Stimulated activated naive CD8-positive, alpha-beta T cell treated with anti-CD3 and anti-CD28 coated beads, Interleukin-15, Interleukin-2, amounts not matched to agents 100 ng/mL and 50 ng/mL, for 24 hours (primary cell): ENCODE results near the gene HBG1.
"Not testable (repeated sequence)": the region's sequence is repeated elsewhere in the genome, so short reads cannot be mapped to it uniquely, and the experiment has no call there.

ENCODE experiments used
- H3K27ac Mint-ChIP-seq: one replicate; pipeline ENCODE4 v1.8.0; 2021; ENCODE audit warnings: mild to moderate bottlenecking, mixed read lengths
- H3K27me3 Mint-ChIP-seq: one replicate; pipeline ENCODE4 v1.8.0; 2021; ENCODE audit warnings: mixed read lengths
- H3K36me3 Mint-ChIP-seq: one replicate; pipeline ENCODE4 v1.8.0; 2021; ENCODE audit warnings: low read depth, mixed read lengths
- H3K4me1 Mint-ChIP-seq: one replicate; pipeline ENCODE4 v1.8.0; 2021; ENCODE audit warnings: low read depth, mixed read lengths
- H3K4me3 Mint-ChIP-seq: one replicate; pipeline ENCODE4 v1.8.0; 2021; ENCODE audit warnings: mild to moderate bottlenecking, mixed read lengths
- H3K9me3 Mint-ChIP-seq: one replicate; pipeline ENCODE4 v1.8.0; 2021; ENCODE audit warnings: mixed read lengths

HBG1 gene

GRCh38 chr11:5258543-5259262, 9.0 kb upstream of the HBG1 start:
- H3K27ac Mint-ChIP-seq: no peak overlapping the region
- peaks cover 16% of the 10 kb centered on the region for H3K9me3 Mint-ChIP-seq

DNA sequence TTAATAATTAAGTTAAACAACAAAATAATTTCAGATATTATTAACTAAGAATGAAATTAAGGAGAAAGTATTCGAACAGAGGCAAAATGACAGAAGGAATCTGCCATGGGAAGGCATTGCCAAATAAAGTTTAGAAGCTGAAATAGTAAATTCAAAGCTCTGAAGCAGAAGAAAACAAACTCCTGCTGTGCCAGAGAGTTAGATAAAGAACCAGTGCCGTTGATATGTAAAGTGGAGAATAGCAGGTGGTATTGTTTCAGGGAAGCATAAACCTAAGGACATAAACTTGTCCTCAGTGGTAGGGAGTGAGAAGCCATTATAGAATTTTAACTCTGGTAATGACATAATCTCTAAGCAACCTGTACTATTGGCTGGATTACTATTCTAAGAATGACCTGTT, 7.6 kb upstream of the HBG1 start:
- H3K4me3 Mint-ChIP-seq: no peak overlapping the region
- H3K9me3 Mint-ChIP-seq: peaks cover 16% of the 10 kb centered on the region
- no peaks in the 10 kb centered on the region for H3K36me3 Mint-ChIP-seq

More at GRCh38 chr11:5258543-5259262, 9.0 kb upstream of the HBG1 start:
- Mint-ChIP-seq H3K27me3 (peaks cover 6% of the 10 kb centered on the region), H3K4me1 (no peaks in the 10 kb centered on the region), H3K4me3 (no peak overlapping the region), H3K36me3 (no peaks in the 10 kb centered on the region)

DNA sequence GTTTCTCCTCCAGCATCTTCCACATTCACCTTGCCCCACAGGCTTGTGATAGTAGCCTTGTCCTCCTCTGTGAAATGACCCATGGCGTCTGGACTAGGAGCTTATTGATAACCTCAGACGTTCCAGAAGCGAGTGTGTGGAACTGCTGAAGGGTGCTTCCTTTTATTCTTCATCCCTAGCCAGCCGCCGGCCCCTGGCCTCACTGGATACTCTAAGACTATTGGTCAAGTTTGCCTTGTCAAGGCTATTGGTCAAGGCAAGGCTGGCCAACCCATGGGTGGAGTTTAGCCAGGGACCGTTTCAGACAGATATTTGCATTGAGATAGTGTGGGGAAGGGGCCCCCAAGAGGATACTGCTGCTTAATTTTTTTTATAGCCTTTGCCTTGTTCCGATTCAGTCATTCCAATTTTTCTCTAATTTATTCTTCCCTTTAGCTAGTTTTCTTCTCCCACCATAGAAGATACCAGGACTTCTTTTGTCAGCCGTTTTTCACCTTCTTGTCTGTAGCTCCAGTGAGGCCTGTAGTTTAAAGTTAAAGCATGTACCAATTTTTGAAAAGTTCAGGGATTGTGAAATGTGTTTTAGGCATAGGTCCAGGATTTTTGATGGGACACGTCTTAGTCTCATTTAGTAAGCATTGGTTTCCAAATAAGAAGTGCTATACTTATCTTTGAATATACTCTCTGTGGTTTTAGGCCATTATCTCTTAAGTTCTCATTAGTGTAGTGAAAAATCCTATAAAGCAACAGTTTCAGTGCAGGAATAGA, 5.2 kb upstream of the HBG1 start, which contains the start of gene HBG2:
HBG2 (minus strand) TSS at position 136 of the 768 bp plus-strand sequence; CDS start at position 83, 53 bp downstream.
- H3K27me3 Mint-ChIP-seq, H3K9me3 Mint-ChIP-seq, H3K4me3 Mint-ChIP-seq, H3K4me1 Mint-ChIP-seq, H3K36me3 Mint-ChIP-seq, H3K27ac Mint-ChIP-seq: not testable (repeated sequence)

More for the DNA sequence above, 7.6 kb upstream of the HBG1 start:
- Mint-ChIP-seq H3K4me1 (no peaks in the 10 kb centered on the region), H3K27ac (no peak overlapping the region), H3K27me3 (peaks cover 6% of the 10 kb centered on the region)

DNA sequence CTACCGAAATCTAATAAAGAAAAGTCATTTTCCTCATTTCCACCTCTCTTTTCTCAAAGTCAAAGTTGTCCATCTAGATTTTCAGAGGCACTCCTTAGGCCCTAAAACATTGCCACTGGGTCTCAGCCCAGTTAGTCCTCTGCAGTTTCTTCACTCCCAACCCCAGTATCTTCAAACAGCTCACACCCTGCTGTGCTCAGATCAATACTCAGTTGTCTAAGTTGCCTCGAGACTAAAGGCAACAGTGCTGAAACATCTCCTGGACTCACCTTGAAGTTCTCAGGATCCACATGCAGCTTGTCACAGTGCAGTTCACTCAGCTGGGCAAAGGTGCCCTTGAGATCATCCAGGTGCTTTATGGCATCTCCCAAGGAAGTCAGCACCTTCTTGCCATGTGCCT, 4.4 kb upstream of the HBG1 start:
- H3K9me3 Mint-ChIP-seq, H3K27ac Mint-ChIP-seq, H3K36me3 Mint-ChIP-seq, H3K4me1 Mint-ChIP-seq, H3K27me3 Mint-ChIP-seq, H3K4me3 Mint-ChIP-seq: not testable (repeated sequence)

DNA sequence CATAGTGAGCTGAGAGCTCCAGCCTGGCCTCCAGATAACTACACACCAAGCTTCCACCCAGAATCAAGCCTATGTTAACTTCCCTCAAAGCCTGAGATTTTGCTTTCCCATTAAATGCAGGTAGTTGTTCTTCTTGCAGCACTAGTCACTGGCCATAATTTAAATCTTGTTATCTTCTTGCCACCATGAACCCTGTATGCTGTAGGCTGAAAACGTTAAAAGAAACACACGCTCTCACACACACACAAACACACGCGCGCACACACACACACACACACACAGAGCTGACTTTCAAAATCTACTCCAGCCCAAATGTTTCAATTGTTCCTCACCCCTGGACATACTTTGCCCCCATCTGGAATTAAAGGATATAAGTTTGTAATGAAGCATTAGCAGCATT, 3.8 kb upstream of the HBG1 start:
- not testable (repeated sequence) for H3K9me3 Mint-ChIP-seq, H3K36me3 Mint-ChIP-seq, H3K27ac Mint-ChIP-seq, H3K4me1 Mint-ChIP-seq, H3K4me3 Mint-ChIP-seq, H3K27me3 Mint-ChIP-seq

DNA sequence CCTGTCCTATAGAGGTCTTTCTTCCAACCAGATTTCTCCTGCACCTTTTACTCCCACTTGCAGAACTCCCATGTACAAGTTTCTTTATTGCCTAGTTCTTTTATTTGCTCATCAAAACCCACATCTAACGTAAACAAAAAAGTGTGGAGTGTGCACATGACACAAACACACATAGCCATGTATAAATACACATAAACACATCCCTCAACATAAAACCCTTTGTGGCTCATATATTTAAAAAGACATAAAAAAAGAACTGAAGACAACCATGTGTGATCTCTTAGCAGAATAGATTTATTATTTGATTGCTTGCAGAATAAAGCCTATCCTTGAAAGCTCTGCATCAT, 3.2 kb upstream of the HBG1 start:
- Mint-ChIP-seq H3K4me1 (no peaks in the 10 kb centered on the region), H3K9me3 (no peaks in the 10 kb centered on the region), H3K27me3 (no peaks in the 10 kb centered on the region), H3K27ac (no peak overlapping the region), H3K4me3 (no peak overlapping the region), H3K36me3 (no peaks in the 10 kb centered on the region)

- no peak overlapping the region for H3K4me3 Mint-ChIP-seq
- no peak overlapping the region for H3K27ac Mint-ChIP-seq
- no peaks in the 10 kb centered on the region for H3K36me3 Mint-ChIP-seq
- H3K9me3 Mint-ChIP-seq: no peaks in the 10 kb centered on the region
- no peaks in the 10 kb centered on the region for H3K27me3 Mint-ChIP-seq
- H3K4me1 Mint-ChIP-seq: no peaks in the 10 kb centered on the region
These were observed 2.7 kb upstream of the HBG1 start for GRCh38 chr11:5252192-5252918.

GRCh38 chr11:5251746-5252145, 2.1 kb upstream of the HBG1 start:
- no peaks in the 10 kb centered on the region for H3K36me3 Mint-ChIP-seq
- H3K4me1 Mint-ChIP-seq: no peaks in the 10 kb centered on the region
- no peaks in the 10 kb centered on the region for H3K27me3 Mint-ChIP-seq
- no peak overlapping the region for H3K27ac Mint-ChIP-seq
- H3K9me3 Mint-ChIP-seq: no peaks in the 10 kb centered on the region
- H3K4me3 Mint-ChIP-seq: no peak overlapping the region

DNA sequence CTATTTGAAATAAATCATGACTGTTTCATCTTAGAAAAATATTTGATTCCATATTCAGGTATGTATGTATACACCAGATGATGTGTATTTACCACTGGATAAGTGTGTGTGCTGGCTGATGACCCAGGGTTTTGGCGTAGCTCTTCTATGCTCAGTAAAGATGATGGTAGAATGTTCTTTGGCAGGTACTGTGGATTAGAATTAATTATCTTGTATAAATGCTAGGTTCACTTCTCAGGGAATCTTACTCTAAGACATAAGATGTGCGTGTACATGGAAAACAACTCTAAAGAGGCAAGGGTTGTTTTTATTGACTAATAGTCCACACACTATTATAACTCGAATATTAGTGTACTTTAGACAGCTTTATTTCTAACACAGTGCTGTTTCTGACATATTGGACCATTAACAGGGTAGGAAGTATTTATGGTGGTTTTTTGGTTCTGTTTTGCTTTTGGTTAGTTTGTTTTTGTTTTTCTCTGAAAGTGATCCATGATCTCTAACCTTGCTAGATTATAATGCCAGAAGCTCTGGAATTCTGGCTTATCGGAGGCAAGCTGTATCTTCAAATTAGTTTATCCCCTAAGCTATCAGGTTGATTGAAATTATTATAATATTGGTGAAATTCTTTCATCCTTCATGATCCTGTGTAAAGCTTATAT, 1.0 kb upstream of the HBG1 start:
- Mint-ChIP-seq H3K4me1 (no peaks in the 10 kb centered on the region), H3K4me3 (no peak overlapping the region), H3K9me3 (no peaks in the 10 kb centered on the region), H3K36me3 (no peaks in the 10 kb centered on the region), H3K27me3 (no peaks in the 10 kb centered on the region), H3K27ac (no peak overlapping the region)

GRCh38 chr11:5248498-5248897, 1.2 kb downstream of the HBG1 start:
- not testable (repeated sequence) for H3K27ac Mint-ChIP-seq, H3K4me3 Mint-ChIP-seq, H3K4me1 Mint-ChIP-seq, H3K27me3 Mint-ChIP-seq, H3K9me3 Mint-ChIP-seq, H3K36me3 Mint-ChIP-seq

- Mint-ChIP-seq H3K36me3 (no peaks in the 10 kb centered on the region), H3K9me3 (no peaks in the 10 kb centered on the region), H3K4me3 (no peak overlapping the region), H3K27ac (no peak overlapping the region), H3K4me1 (no peaks in the 10 kb centered on the region), H3K27me3 (no peaks in the 10 kb centered on the region)
These were observed 2.0 kb downstream of the HBG1 start for GRCh38 chr11:5247472-5248192.

DNA sequence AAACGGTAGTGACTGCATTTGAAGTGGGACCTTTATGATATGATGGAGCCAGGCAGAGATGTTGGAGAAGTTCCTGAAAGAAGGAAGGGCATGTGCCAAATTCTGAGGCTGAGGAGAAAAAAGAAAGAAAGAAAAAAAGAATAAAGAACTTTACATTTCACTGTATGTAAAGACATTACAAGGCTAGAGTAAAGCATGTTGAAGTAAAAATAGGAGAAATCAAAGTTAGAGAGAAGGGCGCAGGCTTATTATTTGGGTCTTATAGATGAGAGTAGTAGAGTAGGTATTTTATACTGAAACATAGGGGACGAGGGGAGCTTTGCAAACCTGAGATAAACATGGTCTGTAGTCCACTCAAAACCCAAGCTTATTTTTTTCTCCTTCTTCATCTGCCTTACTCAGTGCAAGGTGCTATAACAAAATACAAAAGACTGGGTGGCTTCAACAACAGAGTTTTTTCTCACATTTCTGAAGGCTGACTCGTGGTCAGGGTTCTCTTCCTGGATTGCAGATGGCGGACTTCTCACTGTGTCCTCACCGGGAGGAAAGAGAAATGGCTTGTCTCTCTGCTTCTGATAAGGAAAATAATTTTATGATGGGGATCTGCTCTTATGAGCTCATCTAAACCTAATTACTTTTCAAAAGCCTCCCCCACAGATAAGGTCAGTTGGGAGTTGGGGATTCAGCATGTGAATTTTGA, 2.7 kb downstream of the HBG1 start:
- Mint-ChIP-seq H3K9me3 (no peaks in the 10 kb centered on the region), H3K4me1 (no peaks in the 10 kb centered on the region), H3K27me3 (no peaks in the 10 kb centered on the region), H3K36me3 (no peaks in the 10 kb centered on the region), H3K4me3 (no peak overlapping the region), H3K27ac (no peak overlapping the region)

DNA sequence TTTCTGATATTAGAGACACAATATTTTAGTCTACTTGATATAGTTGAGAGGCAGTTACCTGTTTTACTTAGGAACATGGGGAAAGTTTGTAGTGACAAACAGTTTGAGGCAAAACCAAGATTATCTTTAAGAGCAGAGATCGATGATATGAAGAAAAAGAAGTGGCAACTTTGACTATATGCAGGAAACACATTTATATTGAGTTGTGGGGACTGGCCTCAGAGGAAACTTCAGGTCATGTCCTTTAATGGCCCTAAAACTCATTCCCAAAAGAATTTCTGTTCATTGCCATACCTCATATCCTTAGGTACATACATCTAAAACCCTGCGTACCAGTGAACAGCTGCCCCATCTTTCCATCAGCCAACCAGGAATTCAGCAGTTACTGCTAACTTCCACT, 4.5 kb downstream of the HBG1 start:
- Mint-ChIP-seq H3K27ac (no peak overlapping the region), H3K4me1 (no peaks in the 10 kb centered on the region), H3K27me3 (no peaks in the 10 kb centered on the region), H3K36me3 (no peaks in the 10 kb centered on the region), H3K4me3 (no peak overlapping the region), H3K9me3 (no peaks in the 10 kb centered on the region)

GRCh38 chr11:5243816-5244180, 5.9 kb downstream of the HBG1 start:
- no peaks in the 10 kb centered on the region for H3K27me3 Mint-ChIP-seq
- H3K9me3 Mint-ChIP-seq: no peaks in the 10 kb centered on the region
- no peaks in the 10 kb centered on the region for H3K36me3 Mint-ChIP-seq
- H3K4me1 Mint-ChIP-seq: no peaks in the 10 kb centered on the region
- H3K4me3 Mint-ChIP-seq: no peak overlapping the region
- no peak overlapping the region for H3K27ac Mint-ChIP-seq
